Measurements from ENCODE around the gene CCDC83.

The CCDC83 gene

DNA sequence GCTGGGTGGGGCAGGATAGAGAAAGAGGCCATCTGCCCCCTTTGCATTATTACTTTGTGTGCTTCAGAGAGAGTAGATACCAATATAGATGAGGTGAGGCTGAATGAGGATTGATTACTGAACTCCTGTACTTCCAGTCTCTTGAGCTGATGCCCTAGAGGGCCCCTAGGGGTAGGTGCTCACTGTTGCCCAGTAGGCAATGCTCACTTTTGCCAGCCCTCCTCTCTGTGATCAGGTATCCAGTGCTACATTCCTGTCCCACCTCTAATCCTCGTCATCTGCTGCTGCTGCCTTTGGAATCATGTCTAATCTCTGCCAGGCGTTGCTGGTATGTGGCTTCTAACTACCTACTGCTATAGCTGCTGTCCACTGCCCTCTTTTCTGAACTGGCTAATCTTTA is 57.2 kb downstream of the CCDC83 start:
- Histone ChIP-seq H4K91ac (ENCODE audit: low read length) (no peak overlapping the region), H2AK5ac (ENCODE audit: low read length, severe bottlenecking) (no peak overlapping the region), H3K23ac (ENCODE audit: low read length in 2 of 2) (no peak overlapping the region), H3K9ac (ENCODE audit: low read length) (no peak overlapping the region), H3K79me1 (replicated peaks; ENCODE audit: low read length, poor library complexity, severe bottlenecking) (no peaks in the 10 kb centered on the region), H3K4me1 (ENCODE audit: control insufficient read depth, insufficient read depth, low read depth, low read length) (peaks cover 1% of the 10 kb centered on the region), H3K9me3 (ENCODE audit: control insufficient read depth, low read length) (peaks cover 4% of the 10 kb centered on the region), H3K18ac (ENCODE audit: low read depth in 1 of 2, low read length in 2 of 2) (no peak overlapping the region), H3K4me3 (ENCODE audit: insufficient read depth in 1 of 2, low read depth in 1 of 2, low read length in 2 of 2) (no peak overlapping the region), H2BK120ac (ENCODE audit: low read depth, low read length) (no peak overlapping the region), H3K36me3 (ENCODE audit: control insufficient read depth in 1 of 2, insufficient read depth in 2 of 2, low read depth in 1 of 2, low read length in 2 of 2) (no peaks in the 10 kb centered on the region), H2BK12ac (ENCODE audit: low read length in 2 of 2) (no peak overlapping the region), H3K27me3 (ENCODE audit: control insufficient read depth in 1 of 2, insufficient read depth in 1 of 2, low read length in 2 of 2) (no peaks in the 10 kb centered on the region), H3K4ac (ENCODE audit: low read depth in 1 of 2, low read length in 2 of 2) (no peak overlapping the region), H2AFZ (ENCODE audit: low read depth, low read length) (peak overlapping the region; percentile 23), H3K4me2 (ENCODE audit: low read length, poor library complexity, severe bottlenecking) (no peak overlapping the region), H4K8ac (ENCODE audit: low read length) (no peak overlapping the region), H3K27ac (ENCODE audit: low read length, poor library complexity, severe bottlenecking) (no peak overlapping the region), H2BK15ac (ENCODE audit: low read depth, poor library complexity, severe bottlenecking) (no peak overlapping the region), H3K14ac (ENCODE audit: low read length in 2 of 2) (no peak overlapping the region), H2BK5ac (ENCODE audit: low read depth, low read length, poor library complexity, severe bottlenecking) (no peak overlapping the region)
- WGBS: 87% methylated on average over 2 of the region's 2 CpGs
- DNase-seq: no peak

DNA sequence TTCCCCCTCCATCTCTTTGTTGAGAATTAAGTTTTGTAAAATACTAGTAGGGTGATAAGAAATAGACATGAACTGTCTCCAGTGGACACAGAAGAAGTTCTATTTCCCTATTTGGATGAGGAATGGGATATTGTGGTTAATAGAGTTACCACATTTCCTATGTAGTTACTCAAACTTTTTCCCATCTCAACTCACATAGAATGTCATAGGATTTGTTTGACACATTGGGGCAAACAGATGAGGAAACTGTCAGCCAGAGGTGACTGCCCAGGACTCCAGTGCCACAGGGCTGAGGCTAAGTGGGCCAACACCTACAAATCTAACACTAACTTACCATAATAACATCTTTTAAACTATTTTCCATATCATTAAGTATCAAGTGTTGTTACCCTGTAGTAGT is 58.3 kb downstream of the CCDC83 start:
- H3K4me1 ChIP-seq (ENCODE audit: control insufficient read depth, insufficient read depth, low read depth, low read length): peaks cover 1% of the 10 kb centered on the region
- H2BK5ac ChIP-seq (ENCODE audit: low read depth, low read length, poor library complexity, severe bottlenecking): no peak overlapping the region
- no peak overlapping the region for H3K14ac ChIP-seq (ENCODE audit: low read length in 2 of 2)
- no peak overlapping the region for H3K4me2 ChIP-seq (ENCODE audit: low read length, poor library complexity, severe bottlenecking)
- no peak for DNase-seq
- H2BK12ac ChIP-seq (ENCODE audit: low read length in 2 of 2): no peak overlapping the region
- H3K4me3 ChIP-seq (ENCODE audit: insufficient read depth in 1 of 2, low read depth in 1 of 2, low read length in 2 of 2): no peak overlapping the region
- H3K9me3 ChIP-seq (ENCODE audit: control insufficient read depth, low read length): peaks cover 4% of the 10 kb centered on the region
- no peaks in the 10 kb centered on the region for H3K36me3 ChIP-seq (ENCODE audit: control insufficient read depth in 1 of 2, insufficient read depth in 2 of 2, low read depth in 1 of 2, low read length in 2 of 2)
- H3K18ac ChIP-seq (ENCODE audit: low read depth in 1 of 2, low read length in 2 of 2): no peak overlapping the region
- no peak overlapping the region for H2BK120ac ChIP-seq (ENCODE audit: low read depth, low read length)
- H3K79me1 ChIP-seq (replicated peaks; ENCODE audit: low read length, poor library complexity, severe bottlenecking): no peaks in the 10 kb centered on the region
- no peak overlapping the region for H2BK15ac ChIP-seq (ENCODE audit: low read depth, poor library complexity, severe bottlenecking)
- H3K27me3 ChIP-seq (ENCODE audit: control insufficient read depth in 1 of 2, insufficient read depth in 1 of 2, low read length in 2 of 2): no peaks in the 10 kb centered on the region
- H3K27ac ChIP-seq (ENCODE audit: low read length, poor library complexity, severe bottlenecking): no peak overlapping the region
- no peak overlapping the region for H3K23ac ChIP-seq (ENCODE audit: low read length in 2 of 2)
- no peak overlapping the region for H4K8ac ChIP-seq (ENCODE audit: low read length)
- H2AFZ ChIP-seq (ENCODE audit: low read depth, low read length): no peak overlapping the region
- no peak overlapping the region for H3K9ac ChIP-seq (ENCODE audit: low read length)
- H3K4ac ChIP-seq (ENCODE audit: low read depth in 1 of 2, low read length in 2 of 2): no peak overlapping the region
- H4K91ac ChIP-seq (ENCODE audit: low read length): no peak overlapping the region
- no peak overlapping the region for H2AK5ac ChIP-seq (ENCODE audit: low read length, severe bottlenecking)

DNA sequence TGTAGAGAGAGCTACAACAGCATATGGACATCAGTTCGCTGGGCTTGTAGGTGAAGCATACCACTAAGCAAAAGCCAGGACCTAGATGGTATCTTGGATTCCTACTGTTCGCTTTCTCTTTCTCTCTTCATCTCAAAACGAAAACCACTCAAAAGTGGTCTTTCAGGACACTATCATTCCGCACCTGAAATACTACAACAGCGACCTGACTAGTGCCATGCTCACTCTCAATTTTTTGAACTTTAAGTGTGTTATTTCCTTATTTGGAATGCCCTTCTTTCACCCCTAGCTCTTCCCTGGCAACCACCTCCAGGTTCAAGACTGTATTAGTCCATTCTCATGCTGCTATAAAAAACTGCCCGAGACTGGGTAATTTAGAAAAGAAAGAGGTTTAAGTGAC is 59.2 kb downstream of the CCDC83 start:
- no peak overlapping the region for H4K8ac ChIP-seq (ENCODE audit: low read length)
- no peak overlapping the region for H3K18ac ChIP-seq (ENCODE audit: low read depth in 1 of 2, low read length in 2 of 2)
- no peak overlapping the region for H3K9ac ChIP-seq (ENCODE audit: low read length)
- no peak for DNase-seq
- H3K23ac ChIP-seq (ENCODE audit: low read length in 2 of 2): no peak overlapping the region
- no peak overlapping the region for H2BK15ac ChIP-seq (ENCODE audit: low read depth, poor library complexity, severe bottlenecking)
- no peak overlapping the region for H3K27ac ChIP-seq (ENCODE audit: low read length, poor library complexity, severe bottlenecking)
- H2BK5ac ChIP-seq (ENCODE audit: low read depth, low read length, poor library complexity, severe bottlenecking): no peak overlapping the region
- no peak overlapping the region for H3K4me2 ChIP-seq (ENCODE audit: low read length, poor library complexity, severe bottlenecking)
- H2AK5ac ChIP-seq (ENCODE audit: low read length, severe bottlenecking): no peak overlapping the region
- no peaks in the 10 kb centered on the region for H3K27me3 ChIP-seq (ENCODE audit: control insufficient read depth in 1 of 2, insufficient read depth in 1 of 2, low read length in 2 of 2)
- H3K4ac ChIP-seq (ENCODE audit: low read depth in 1 of 2, low read length in 2 of 2): no peak overlapping the region
- H2AFZ ChIP-seq (ENCODE audit: low read depth, low read length): no peak overlapping the region
- no peaks in the 10 kb centered on the region for H3K79me1 ChIP-seq (replicated peaks; ENCODE audit: low read length, poor library complexity, severe bottlenecking)
- no peak overlapping the region for H4K91ac ChIP-seq (ENCODE audit: low read length)
- no peak overlapping the region for H3K14ac ChIP-seq (ENCODE audit: low read length in 2 of 2)
- no peak overlapping the region for H2BK12ac ChIP-seq (ENCODE audit: low read length in 2 of 2)
- H3K4me3 ChIP-seq (ENCODE audit: insufficient read depth in 1 of 2, low read depth in 1 of 2, low read length in 2 of 2): no peak overlapping the region
- peaks cover 4% of the 10 kb centered on the region for H3K9me3 ChIP-seq (ENCODE audit: control insufficient read depth, low read length)
- peaks cover 1% of the 10 kb centered on the region for H3K4me1 ChIP-seq (ENCODE audit: control insufficient read depth, insufficient read depth, low read depth, low read length)
- no peak overlapping the region for H2BK120ac ChIP-seq (ENCODE audit: low read depth, low read length)
- no peaks in the 10 kb centered on the region for H3K36me3 ChIP-seq (ENCODE audit: control insufficient read depth in 1 of 2, insufficient read depth in 2 of 2, low read depth in 1 of 2, low read length in 2 of 2)
- WGBS: 89% methylated on average over 6 of the region's 6 CpGs

DNA sequence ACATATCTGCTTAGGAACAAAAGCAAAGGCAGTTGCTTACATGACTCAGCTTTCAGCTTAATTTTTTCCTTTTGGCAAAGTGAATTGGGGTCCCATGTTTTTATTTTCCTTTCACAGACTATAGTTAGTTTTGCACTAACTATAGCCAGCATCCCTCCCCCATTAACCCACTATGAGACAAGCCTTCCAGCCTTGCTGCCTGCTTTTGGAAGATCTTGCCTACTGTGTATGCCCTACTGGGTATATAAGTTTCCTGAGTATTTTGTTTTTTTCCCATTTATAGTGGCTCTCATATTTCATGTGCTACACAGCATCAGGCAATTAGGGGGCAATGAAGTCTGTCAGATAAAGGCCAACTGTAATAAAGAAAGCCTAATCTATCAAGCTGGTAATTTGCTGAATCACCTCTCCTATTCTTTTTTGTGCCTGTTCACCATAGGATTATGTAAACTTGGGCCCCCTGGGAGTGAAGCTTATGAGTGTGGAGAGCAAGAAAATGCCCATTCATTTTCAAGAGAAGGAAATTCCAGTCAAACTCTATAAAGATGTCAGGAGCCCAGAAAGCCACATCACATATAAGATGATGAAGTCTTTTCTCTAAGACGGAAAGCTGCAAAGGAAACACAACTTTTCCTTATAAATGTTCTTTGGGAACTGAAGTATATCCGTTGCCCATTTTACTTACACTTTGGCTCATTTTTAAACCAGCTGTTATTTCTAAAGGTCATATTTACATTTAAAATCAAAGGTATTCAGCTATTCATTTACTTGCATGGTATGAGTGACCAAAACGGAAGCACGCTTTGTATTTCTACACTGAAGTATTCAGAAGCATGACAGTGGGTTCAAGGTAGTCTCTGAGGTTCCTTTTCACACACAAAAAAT is 64.0 kb downstream of the CCDC83 start:
- Histone ChIP-seq H3K23ac (ENCODE audit: low read length in 2 of 2) (no peak overlapping the region), H2BK12ac (ENCODE audit: low read length in 2 of 2) (no peak overlapping the region), H2AK5ac (ENCODE audit: low read length, severe bottlenecking) (no peak overlapping the region), H2AFZ (ENCODE audit: low read depth, low read length) (no peak overlapping the region), H3K18ac (ENCODE audit: low read depth in 1 of 2, low read length in 2 of 2) (no peak overlapping the region), H3K4ac (ENCODE audit: low read depth in 1 of 2, low read length in 2 of 2) (no peak overlapping the region), H3K4me3 (ENCODE audit: insufficient read depth in 1 of 2, low read depth in 1 of 2, low read length in 2 of 2) (no peak overlapping the region), H2BK120ac (ENCODE audit: low read depth, low read length) (no peak overlapping the region), H3K9me3 (ENCODE audit: control insufficient read depth, low read length) (peaks cover 4% of the 10 kb centered on the region), H4K8ac (ENCODE audit: low read length) (no peak overlapping the region), H2BK5ac (ENCODE audit: low read depth, low read length, poor library complexity, severe bottlenecking) (no peak overlapping the region), H4K91ac (ENCODE audit: low read length) (no peak overlapping the region), H3K27ac (ENCODE audit: low read length, poor library complexity, severe bottlenecking) (no peak overlapping the region), H3K9ac (ENCODE audit: low read length) (no peak overlapping the region), H3K4me2 (ENCODE audit: low read length, poor library complexity, severe bottlenecking) (no peak overlapping the region), H3K79me1 (replicated peaks; ENCODE audit: low read length, poor library complexity, severe bottlenecking) (no peaks in the 10 kb centered on the region), H3K4me1 (ENCODE audit: control insufficient read depth, insufficient read depth, low read depth, low read length) (no peaks in the 10 kb centered on the region), H3K36me3 (ENCODE audit: control insufficient read depth in 1 of 2, insufficient read depth in 2 of 2, low read depth in 1 of 2, low read length in 2 of 2) (no peaks in the 10 kb centered on the region), H2BK15ac (ENCODE audit: low read depth, poor library complexity, severe bottlenecking) (no peak overlapping the region), H3K27me3 (ENCODE audit: control insufficient read depth in 1 of 2, insufficient read depth in 1 of 2, low read length in 2 of 2) (peaks cover 0 to 5% of the 10 kb centered on the region in 2 experiments), H3K14ac (ENCODE audit: low read length in 2 of 2) (no peak overlapping the region)
- no peak for DNase-seq
- WGBS: 75% methylated on average over 2 of the region's 4 CpGs

All from mesenchymal stem cell (in vitro differentiated cells and primary cell).